HL-60 (cell line): ENCODE measurements around the gene GNG8.

Experiments used
- DNase-seq, 2 experiments: peaks; one replicate each; pipeline ENCODE4 v3.0.0-alpha.2; 2010 to 2020; ENCODE audit warnings: low read depth in 1 of 2, low spot score in 1 of 2
- H3K27ac ChIP-seq: fragments of 250-450 bp; sonication (Bioruptor Pico); replicated peaks from 2 replicates; pipeline ENCODE4 v1.5.1; 2020; ENCODE audit warnings: mild to moderate bottlenecking, moderate library complexity
- H3K27me3 ChIP-seq: fragments of 250-450 bp; sonication (Bioruptor Pico); 2 replicates; pipeline ENCODE4 v1.5.1; 2021; ENCODE audit warnings: mild to moderate bottlenecking, moderate library complexity; ENCODE audit not compliant: insufficient read depth, poor library complexity, severe bottlenecking
- H3K4me3 ChIP-seq: replicated peaks from 2 replicates; pipeline ENCODE4 v1.5.1; 2011; ENCODE audit warnings: mild to moderate bottlenecking, control low read depth, low read length; ENCODE audit not compliant: insufficient read depth
- GABPA ChIP-seq: IDR thresholded peaks from 2 replicates; pipeline ENCODE4 v1.6.1; 2012; ENCODE audit warnings: low read depth
- POLR2AphosphoS5 ChIP-seq: IDR thresholded peaks from 2 replicates; pipeline ENCODE4 v1.6.1; 2012; ENCODE audit warnings: low read depth
- REST ChIP-seq: IDR thresholded peaks from 2 replicates; pipeline ENCODE4 v1.6.1; 2012; ENCODE audit warnings: low read depth; ENCODE audit not compliant: insufficient replicate concordance
- SPI1 ChIP-seq: IDR thresholded peaks from 2 replicates; pipeline ENCODE4 v1.6.1; 2012; ENCODE audit warnings: low read depth, mild to moderate bottlenecking, borderline replicate concordance
- TF ChIP-seq, protein P1 (sequence below): IDR thresholded peaks from one replicate; pipeline ENCODE4 v1.5.1; 2011; ENCODE audit warnings: low read length, control low read depth, inconsistent platforms; ENCODE audit not compliant: insufficient read depth

The GNG8 gene

DNA sequence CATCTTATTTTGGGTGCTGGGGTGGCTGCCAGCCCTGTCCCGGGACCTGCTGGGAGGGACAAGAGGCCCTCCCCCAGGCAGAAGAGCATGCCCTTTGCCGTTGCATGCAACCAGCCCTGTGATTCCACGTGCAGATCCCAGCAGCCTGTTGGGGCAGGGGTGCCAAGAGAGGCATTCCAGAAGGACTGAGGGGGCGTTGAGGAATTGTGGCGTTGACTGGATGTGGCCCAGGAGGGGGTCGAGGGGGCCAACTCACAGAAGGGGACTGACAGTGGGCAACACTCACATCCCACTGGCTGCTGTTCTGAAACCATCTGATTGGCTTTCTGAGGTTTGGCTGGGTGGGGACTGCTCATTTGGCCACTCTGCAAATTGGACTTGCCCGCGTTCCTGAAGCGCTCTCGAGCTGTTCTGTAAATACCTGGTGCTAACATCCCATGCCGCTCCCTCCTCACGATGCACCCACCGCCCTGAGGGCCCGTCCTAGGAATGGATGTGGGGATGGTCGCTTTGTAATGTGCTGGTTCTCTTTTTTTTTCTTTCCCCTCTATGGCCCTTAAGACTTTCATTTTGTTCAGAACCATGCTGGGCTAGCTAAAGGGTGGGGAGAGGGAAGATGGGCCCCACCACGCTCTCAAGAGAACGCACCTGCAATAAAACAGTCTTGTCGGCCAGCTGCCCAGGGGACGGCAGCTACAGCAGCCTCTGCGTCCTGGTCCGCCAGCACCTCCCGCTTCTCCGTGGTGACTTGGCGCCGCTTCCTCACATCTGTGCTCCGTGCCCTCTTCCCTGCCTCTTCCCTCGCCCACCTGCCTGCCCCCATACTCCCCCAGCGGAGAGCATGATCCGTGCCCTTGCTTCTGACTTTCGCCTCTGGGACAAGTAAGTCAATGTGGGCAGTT, 26.2 kb downstream of the GNG8 start:
- no peak for TF ChIP-seq GABPA
- TF ChIP-seq POLR2AphosphoS5, result no peak
- no peak for TF ChIP-seq REST
- no peak for TF ChIP-seq SPI1
- TF ChIP-seq, protein P1, sequence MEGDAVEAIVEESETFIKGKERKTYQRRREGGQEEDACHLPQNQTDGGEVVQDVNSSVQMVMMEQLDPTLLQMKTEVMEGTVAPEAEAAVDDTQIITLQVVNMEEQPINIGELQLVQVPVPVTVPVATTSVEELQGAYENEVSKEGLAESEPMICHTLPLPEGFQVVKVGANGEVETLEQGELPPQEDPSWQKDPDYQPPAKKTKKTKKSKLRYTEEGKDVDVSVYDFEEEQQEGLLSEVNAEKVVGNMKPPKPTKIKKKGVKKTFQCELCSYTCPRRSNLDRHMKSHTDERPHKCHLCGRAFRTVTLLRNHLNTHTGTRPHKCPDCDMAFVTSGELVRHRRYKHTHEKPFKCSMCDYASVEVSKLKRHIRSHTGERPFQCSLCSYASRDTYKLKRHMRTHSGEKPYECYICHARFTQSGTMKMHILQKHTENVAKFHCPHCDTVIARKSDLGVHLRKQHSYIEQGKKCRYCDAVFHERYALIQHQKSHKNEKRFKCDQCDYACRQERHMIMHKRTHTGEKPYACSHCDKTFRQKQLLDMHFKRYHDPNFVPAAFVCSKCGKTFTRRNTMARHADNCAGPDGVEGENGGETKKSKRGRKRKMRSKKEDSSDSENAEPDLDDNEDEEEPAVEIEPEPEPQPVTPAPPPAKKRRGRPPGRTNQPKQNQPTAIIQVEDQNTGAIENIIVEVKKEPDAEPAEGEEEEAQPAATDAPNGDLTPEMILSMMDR, result no peak
- no peak for DNase-seq
- H3K27ac ChIP-seq, result no peak overlapping the region

GRCh38 chr19:46608581-46609345, 27.2 kb downstream of the GNG8 start:
- no peak overlapping the region for H3K27ac ChIP-seq
- no peak overlapping the region for H3K4me3 ChIP-seq
- no peaks in the 10 kb centered on the region for H3K27me3 ChIP-seq
- TF ChIP-seq, protein P1, result no peak
- TF ChIP-seq GABPA (no peak), SPI1 (no peak), REST (no peak), POLR2AphosphoS5 (no peak)
- no peak for DNase-seq

More for the DNA sequence above, 26.2 kb downstream of the GNG8 start:
- Histone ChIP-seq H3K27me3 (no peaks in the 10 kb centered on the region), H3K4me3 (no peak overlapping the region)

DNA sequence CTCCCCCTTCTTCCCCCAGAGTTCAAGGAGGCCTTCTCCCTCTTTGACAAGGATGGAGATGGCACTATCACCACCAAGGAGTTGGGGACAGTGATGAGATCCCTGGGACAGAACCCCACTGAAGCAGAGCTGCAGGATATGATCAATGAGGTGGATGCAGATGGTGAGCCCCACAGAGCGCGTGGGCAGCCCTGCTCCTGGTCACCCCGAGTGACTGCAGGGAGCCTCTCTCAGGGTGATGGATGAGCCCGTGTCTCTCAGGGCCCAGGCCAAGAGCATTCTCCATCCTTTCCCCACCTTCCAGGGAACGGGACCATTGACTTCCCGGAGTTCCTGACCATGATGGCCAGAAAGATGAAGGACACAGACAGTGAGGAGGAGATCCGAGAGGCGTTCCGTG, 27.8 kb downstream of the GNG8 start:
- no peak for TF ChIP-seq SPI1
- TF ChIP-seq, protein P1, result no peak
- TF ChIP-seq POLR2AphosphoS5, result no peak
- TF ChIP-seq GABPA, result no peak
- TF ChIP-seq REST, result no peak
- Histone ChIP-seq H3K27ac (no peak overlapping the region), H3K4me3 (no peak overlapping the region), H3K27me3 (no peaks in the 10 kb centered on the region)
- no peak for DNase-seq
